T-cell (primary cell): ENCODE measurements around the gene CABS1. TPM values are rescaled to one million over a fixed set of nuclear protein-coding genes. Genes with fewer than 3 reads are reported as not detected.

Experiments used
- ATAC-seq, 4 experiments: fragments of 200-7000 bp in 3 of 4; fragments of 150-1000 bp in 1 of 4; cut with Tn5 transposase; replicated peaks in 1 of 4; 1 replicate in 3 of 4; 2 replicates in 1 of 4; pipeline ENCODE4 v1.10.0; 2021; ENCODE audit warnings: moderate library complexity in 3 of 4, mild to moderate bottlenecking in 2 of 4, moderate number of reproducible peaks in 1 of 4
- CTCF ChIA-PET, 2 donors: fragments of 300-600 bp; sonication (Branson Sonifier 250); formaldehyde crosslinking; loops; one replicate each; lab custom pipeline; 2022; ENCODE audit warnings: antibody characterized with exemption in 2 of 2; lab: Charles Lee
- POLR2A ChIA-PET, 2 donors: fragments of 300-600 bp; sonication (Branson Sonifier 250); formaldehyde crosslinking; loops; one replicate each; lab custom pipeline; 2022; ENCODE audit warnings: antibody characterized with exemption in 2 of 2; lab: Charles Lee
- DNase-seq, 35 experiments: peaks; one replicate each; pipeline versions ENCODE4 v3.0.0 to v3.0.0-alpha.2; 2013 to 2023
- H3K27ac ChIP-seq: one replicate; pipeline ENCODE4 v1.5.1; 2013; ENCODE audit warnings: low read length
- H3K27me3 ChIP-seq, 2 experiments: replicated peaks in 1 of 2; 1 replicate in 1 of 2; 2 replicates in 1 of 2; pipeline versions ENCODE4 v1.6.1 to v1.7.0; 2013; ENCODE audit warnings: low read length in 1 of 2, mixed read lengths in 1 of 2; ENCODE audit not compliant: control insufficient read depth in 2 of 2, insufficient read depth in 2 of 2; ENCODE audit errors: extremely low read depth in 1 of 2
- H3K36me3 ChIP-seq, 2 donors: 1 replicate in 1 of 2; 2 replicates in 1 of 2; pipeline versions ENCODE4 v1.6.1 to v1.7.0; 2013; ENCODE audit warnings: low read length in 1 of 2; ENCODE audit not compliant: control insufficient read depth in 2 of 2, insufficient read depth in 1 of 2; ENCODE audit errors: extremely low read depth in 1 of 2
- H3K4me1 ChIP-seq, 2 experiments: 1 replicate in 1 of 2; 2 replicates in 1 of 2; pipeline versions ENCODE4 v1.6.1 to v1.7.0; 2013; ENCODE audit warnings: low read length in 2 of 2, mixed read lengths in 1 of 2; ENCODE audit not compliant: insufficient read depth in 2 of 2, control insufficient read depth in 1 of 2; ENCODE audit errors: extremely low read depth in 1 of 2
- H3K4me3 ChIP-seq, 2 donors: 1 replicate in 1 of 2; 2 replicates in 1 of 2; pipeline versions ENCODE4 v1.5.1 to v1.7.0; 2013; ENCODE audit warnings: mild to moderate bottlenecking in 2 of 2, low read length in 1 of 2, moderate library complexity in 1 of 2; ENCODE audit not compliant: control insufficient read depth in 1 of 2; ENCODE audit errors: extremely low read depth in 1 of 2
- H3K9me3 ChIP-seq: 2 replicates; pipeline ENCODE4 v1.7.0; 2013
- H3K27ac Mint-ChIP-seq, 2 donors: one replicate each; pipeline ENCODE4 v1.8.0; 2020 to 2021; ENCODE audit warnings: mild to moderate bottlenecking in 2 of 2, mixed read lengths in 2 of 2
- H3K27me3 Mint-ChIP-seq, 2 donors: one replicate each; pipeline ENCODE4 v1.8.0; 2021 to 2022; ENCODE audit warnings: mixed read lengths in 2 of 2
- H3K36me3 Mint-ChIP-seq: one replicate; pipeline ENCODE4 v1.8.0; 2021; ENCODE audit warnings: mixed read lengths
- H3K4me1 Mint-ChIP-seq, 3 donors: one replicate each; pipeline ENCODE4 v1.8.0; 2020 to 2022; ENCODE audit warnings: mixed read lengths in 3 of 3, mild to moderate bottlenecking in 1 of 3
- H3K4me3 Mint-ChIP-seq, 3 donors: one replicate each; pipeline ENCODE4 v1.8.0; 2020 to 2022; ENCODE audit warnings: mild to moderate bottlenecking in 3 of 3, mixed read lengths in 3 of 3, moderate library complexity in 3 of 3
- H3K9me3 Mint-ChIP-seq, 3 donors: one replicate each; pipeline ENCODE4 v1.8.0; 2020 to 2022; ENCODE audit warnings: mixed read lengths in 3 of 3
- WGBS: methylation state at CpG from one replicate; pipeline ENCODE4 v1.1.5; 2013; ENCODE audit warnings: missing lambda C conversion rate; ENCODE audit not compliant: insufficient coverage; 5-methylcytosine and 5-hydroxymethylcytosine counted together
- total RNA-seq, 35 experiments: library from RNA in 6 of 35; stranded (reverse) in 6 of 35; fragments of 120-200 nt in 1 of 35; gene quantifications; one replicate each; pipeline versions ENCODE4 v1.2.1 to v1.2.4 and lab custom pipeline; 2013 to 2026

Gene CABS1
- total RNA-seq, 5 donors from 2014 or later (not counting 1 experiment from before 2014, with no cell fraction given) = not detected

- ChIA-PET POLR2A (no interaction called here), CTCF (no interaction called here)
- H3K9me3 ChIP-seq = no peaks in the 10 kb centered on the region
- H3K4me3 ChIP-seq = no peak overlapping the region
- no peaks in the 10 kb centered on the region for H3K36me3 Mint-ChIP-seq
- no peak overlapping the region for H3K27ac Mint-ChIP-seq
- H3K4me3 Mint-ChIP-seq = no peak overlapping the region
- no peaks in the 10 kb centered on the region for H3K4me1 ChIP-seq
- no CpG with 5 or more reads among the region's 1 CpG for WGBS
- H3K27ac ChIP-seq = no peak overlapping the region
- no peaks in the 10 kb centered on the region for H3K36me3 ChIP-seq
- ATAC-seq (no peak), DNase-seq (no peak)
- peaks cover 0 to 6% of the 10 kb centered on the region in 2 donors for H3K27me3 Mint-ChIP-seq
- no peaks in the 10 kb centered on the region for H3K4me1 Mint-ChIP-seq
- peaks cover 0 to 8% (median 3%) of the 10 kb centered on the region in 3 donors for H3K9me3 Mint-ChIP-seq
- H3K27me3 ChIP-seq = no peaks in the 10 kb centered on the region
Measured at GRCh38 chr4:70367813-70368212, 33.0 kb downstream of the CABS1 start.

GRCh38 chr4:70371987-70372386, 37.2 kb downstream of the CABS1 start:
- no peaks in the 10 kb centered on the region for H3K9me3 ChIP-seq
- Mint-ChIP-seq H3K27ac (no peak overlapping the region), H3K36me3 (no peaks in the 10 kb centered on the region), H3K4me3 (no peak overlapping the region), H3K27me3 (no peaks in the 10 kb centered on the region), H3K9me3 (peaks cover 0 to 8% (median 0%) of the 10 kb centered on the region in 3 donors), H3K4me1 (no peaks in the 10 kb centered on the region)
- H3K4me3 ChIP-seq = no peak overlapping the region
- H3K27ac ChIP-seq = no peak overlapping the region
- no CpG with 5 or more reads among the region's 4 CpGs for WGBS
- H3K4me1 ChIP-seq = no peaks in the 10 kb centered on the region
- ATAC-seq = no peak
- H3K27me3 ChIP-seq = no peaks in the 10 kb centered on the region
- DNase-seq = no peak
- POLR2A ChIA-PET = no interaction called here
- no peaks in the 10 kb centered on the region for H3K36me3 ChIP-seq
- CTCF ChIA-PET = no interaction called here

- H3K4me1 Mint-ChIP-seq = no peaks in the 10 kb centered on the region
- H3K9me3 Mint-ChIP-seq = peaks cover 0 to 8% (median 0%) of the 10 kb centered on the region in 3 donors
- DNase-seq = no peak
- Histone ChIP-seq H3K9me3 (no peaks in the 10 kb centered on the region), H3K36me3 (no peaks in the 10 kb centered on the region), H3K27me3 (no peaks in the 10 kb centered on the region), H3K4me3 (no peak overlapping the region), H3K27ac (no peak overlapping the region), H3K4me1 (no peaks in the 10 kb centered on the region)
- ChIA-PET CTCF (no interaction called here), POLR2A (no interaction called here)
- no peaks in the 10 kb centered on the region for H3K36me3 Mint-ChIP-seq
- no peak overlapping the region for H3K4me3 Mint-ChIP-seq
- H3K27ac Mint-ChIP-seq = no peak overlapping the region
- no peak for ATAC-seq
- WGBS = 66% methylated on average over 3 of the region's 3 CpGs
- H3K27me3 Mint-ChIP-seq = no peaks in the 10 kb centered on the region
Measured at GRCh38 chr4:70372760-70373159, 38.0 kb downstream of the CABS1 start.

- Histone ChIP-seq H3K27me3 (no peaks in the 10 kb centered on the region), H3K4me3 (no peak overlapping the region), H3K9me3 (no peaks in the 10 kb centered on the region), H3K4me1 (no peaks in the 10 kb centered on the region), H3K27ac (no peak overlapping the region), H3K36me3 (no peaks in the 10 kb centered on the region)
- H3K27me3 Mint-ChIP-seq = no peaks in the 10 kb centered on the region
- no peaks in the 10 kb centered on the region for H3K4me1 Mint-ChIP-seq
- no peak overlapping the region for H3K27ac Mint-ChIP-seq
- H3K4me3 Mint-ChIP-seq = no peak overlapping the region
- ATAC-seq (no peak), DNase-seq (no peak)
- H3K9me3 Mint-ChIP-seq = no peaks in the 10 kb centered on the region
- CTCF ChIA-PET = no interaction called here
- no CpG with 5 or more reads among the region's 3 CpGs for WGBS
- H3K36me3 Mint-ChIP-seq = no peaks in the 10 kb centered on the region
- POLR2A ChIA-PET = no interaction called here
Measured at GRCh38 chr4:70380578-70380977, 45.8 kb downstream of the CABS1 start.

DNA sequence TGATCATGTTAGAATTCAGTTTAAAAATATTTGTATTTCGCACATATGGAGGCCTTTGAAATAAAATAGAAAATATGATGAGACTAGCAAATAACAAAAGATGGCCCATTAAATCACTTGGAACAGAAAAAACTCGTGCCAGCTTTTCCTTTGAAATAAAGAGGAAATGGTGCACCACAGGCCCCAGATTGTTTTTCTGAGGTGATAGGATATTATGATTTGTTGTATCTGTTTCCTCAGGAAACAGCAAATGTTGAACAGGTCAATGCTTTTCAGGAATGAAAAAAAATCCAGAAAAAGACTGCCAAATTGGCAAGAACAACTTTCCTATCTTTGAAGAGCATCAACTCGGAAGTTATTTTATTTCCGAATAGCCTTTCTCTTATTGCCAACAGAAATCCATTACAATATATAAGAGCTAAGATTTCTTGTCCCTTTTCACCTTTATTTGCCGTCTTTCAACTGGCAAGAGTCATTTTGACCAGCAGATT, 48.0 kb downstream of the CABS1 start, which contains the start of gene SMR3B:
Gene SMR3B, plus strand, starts transcription at position 441 of the 491 bp plus-strand sequence. CDS start 1,380 bp downstream, outside the sequence.
- no peak within 1 kb of the TSS for H3K4me3 Mint-ChIP-seq

More for the DNA sequence above, 48.0 kb downstream of the CABS1 start, which contains the start of gene SMR3B:
- H3K36me3 ChIP-seq = no peaks in the 10 kb centered on the region
- H3K4me1 ChIP-seq = no peaks in the 10 kb centered on the region
- Mint-ChIP-seq H3K9me3 (no peaks in the 10 kb centered on the region), H3K27ac (no peak within 1 kb of the TSS), H3K36me3 (no peaks in the 10 kb centered on the region), H3K4me1 (no peaks in the 10 kb centered on the region), H3K27me3 (no peaks in the 10 kb centered on the region)
- ATAC-seq = no peak
- no peaks in the 10 kb centered on the region for H3K9me3 ChIP-seq
- H3K4me3 ChIP-seq = no peak within 1 kb of the TSS
- CTCF ChIA-PET = no interaction called here
- no peaks in the 10 kb centered on the region for H3K27me3 ChIP-seq
- no peak for DNase-seq
- POLR2A ChIA-PET = no interaction called here
- 56% methylated on average over 3 of the region's 5 CpGs for WGBS
- no peak within 1 kb of the TSS for H3K27ac ChIP-seq

Other genes starting within 250 kb of the CABS1 start
- gene PRR27, start 180.7 kb upstream of the CABS1 start, total RNA-seq = not detected
- not detected for gene ODAM, start 139.3 kb upstream of the CABS1 start, total RNA-seq
- gene FDCSP, start 108.9 kb upstream of the CABS1 start, total RNA-seq = not detected
- not detected for gene CSN3, start 92.4 kb upstream of the CABS1 start, total RNA-seq
- not detected for gene SMR3A, start 25.8 kb downstream of the CABS1 start, total RNA-seq
- not detected for gene SMR3B, start 48.1 kb downstream of the CABS1 start, total RNA-seq
- not detected for gene OPRPN, start 63.0 kb downstream of the CABS1 start, total RNA-seq
- not detected for gene MUC7, start 137.2 kb downstream of the CABS1 start, total RNA-seq
- gene AMTN, start 183.6 kb downstream of the CABS1 start, total RNA-seq = not detected